GM23338 (cell line): ENCODE data around the gene APOL1. TPM values are rescaled to one million over a fixed set of nuclear protein-coding genes. Genes with fewer than 3 reads are reported as not detected.

Experiments
- ATAC-seq: fragments of 200-7000 bp; cut with Tn5 transposase; 3 replicates; pipeline ENCODE4 v1.9.1; 2020
- DNase-seq: peaks from one replicate; pipeline ENCODE4 v3.0.0-alpha.2; 2015; ENCODE audit warnings: low spot score
- H2AFZ ChIP-seq: fragments of 200-600 bp; sonication (generic); 2 replicates; pipeline ENCODE4 v1.8.0; 2016; ENCODE audit warnings: antibody characterized with exemption, mild to moderate bottlenecking, moderate library complexity
- H3F3A ChIP-seq: fragments of 200-600 bp; sonication (generic); replicated peaks from 2 replicates; pipeline ENCODE4 v1.8.0; 2017; ENCODE audit warnings: antibody characterized with exemption, mixed run types, low read depth
- H3K27ac ChIP-seq: fragments of 200-600 bp; sonication (generic); 2 replicates; pipeline ENCODE4 v1.6.1; 2016; ENCODE audit warnings: low read depth
- H3K27me3 ChIP-seq: fragments of 200-600 bp; sonication (generic); 2 replicates; pipeline ENCODE4 v1.8.0; 2016; ENCODE audit warnings: mild to moderate bottlenecking, mixed run types, moderate library complexity; ENCODE audit not compliant: insufficient read depth
- H3K36me3 ChIP-seq: fragments of 200-600 bp; sonication (generic); 2 replicates; pipeline ENCODE4 v1.8.0; 2016; ENCODE audit warnings: mild to moderate bottlenecking; ENCODE audit not compliant: insufficient read depth
- H3K4me1 ChIP-seq: fragments of 200-600 bp; sonication (generic); 2 replicates; pipeline ENCODE4 v1.8.0; 2016; ENCODE audit warnings: mild to moderate bottlenecking, moderate library complexity; ENCODE audit not compliant: insufficient read depth
- H3K4me2 ChIP-seq: fragments of 200-600 bp; sonication (generic); 2 replicates; pipeline ENCODE4 v1.7.1; 2017; ENCODE audit warnings: mixed run types
- H3K4me3 ChIP-seq: fragments of 200-600 bp; sonication (generic); 2 replicates; pipeline ENCODE4 v1.6.1; 2016; ENCODE audit warnings: mixed run types
- H3K79me2 ChIP-seq: fragments of 200-600 bp; sonication (generic); replicated peaks from 2 replicates; pipeline ENCODE4 v1.8.0; 2017; ENCODE audit warnings: mild to moderate bottlenecking; ENCODE audit not compliant: insufficient read depth
- H3K9me2 ChIP-seq: fragments of 200-600 bp; sonication (generic); 2 replicates; pipeline ENCODE4 v1.8.0; 2017; ENCODE audit not compliant: insufficient read depth
- H4K20me1 ChIP-seq: fragments of 200-600 bp; sonication (generic); replicated peaks from 2 replicates; pipeline ENCODE4 v1.8.0; 2017; ENCODE audit warnings: mild to moderate bottlenecking; ENCODE audit not compliant: insufficient read depth
- H3K27ac Mint-ChIP-seq: 2 replicates; pipeline ENCODE4 v1.8.0; 2020; ENCODE audit warnings: inconsistent platforms, mild to moderate bottlenecking, moderate library complexity, mixed read lengths
- H3K27me3 Mint-ChIP-seq: 3 replicates; pipeline ENCODE4 v1.8.0; 2022; ENCODE audit warnings: low read depth, mild to moderate bottlenecking, moderate library complexity, mixed read lengths, inconsistent platforms; ENCODE audit not compliant: insufficient read depth, poor library complexity
- H3K36me3 Mint-ChIP-seq: 3 replicates; pipeline ENCODE4 v1.8.0; 2021; ENCODE audit warnings: low read depth, mild to moderate bottlenecking, inconsistent platforms, moderate library complexity, mixed read lengths
- H3K4me1 Mint-ChIP-seq: 3 replicates; pipeline ENCODE4 v1.8.0; 2020; ENCODE audit warnings: mild to moderate bottlenecking, inconsistent platforms, mixed read lengths
- H3K4me3 Mint-ChIP-seq: 3 replicates; pipeline ENCODE4 v1.8.0; 2021; ENCODE audit warnings: moderate library complexity, mild to moderate bottlenecking, inconsistent platforms, mixed read lengths
- H3K9me3 Mint-ChIP-seq: 3 replicates; pipeline ENCODE4 v1.8.0; 2020; ENCODE audit warnings: moderate library complexity, mild to moderate bottlenecking, inconsistent platforms, mixed read lengths
- CREB1 ChIP-seq: fragments of 250-450 bp; sonication (Bioruptor Pico); IDR thresholded peaks from 2 replicates; pipeline ENCODE4 v1.5.0; 2020; ENCODE audit warnings: low read depth, mild to moderate bottlenecking, moderate library complexity
- ETS1 ChIP-seq: IDR thresholded peaks from 2 replicates; pipeline ENCODE4 v1.6.1; 2016; ENCODE audit warnings: antibody characterized with exemption
- EZH2 ChIP-seq: fragments of 200-600 bp; sonication (generic); IDR thresholded peaks from one replicate; pipeline ENCODE4 v1.8.0; 2017; ENCODE audit warnings: antibody characterized with exemption, mild to moderate bottlenecking, low read depth; ENCODE audit not compliant: unreplicated experiment
- EZH2phosphoT487 ChIP-seq: fragments of 200-600 bp; sonication (generic); IDR thresholded peaks from one replicate; pipeline ENCODE4 v1.8.1; 2018; ENCODE audit warnings: antibody characterized with exemption; ENCODE audit not compliant: unreplicated experiment
- JUNB ChIP-seq: IDR thresholded peaks from one replicate; pipeline ENCODE4 v1.6.1; 2016; ENCODE audit warnings: antibody characterized with exemption; ENCODE audit not compliant: unreplicated experiment
- NANOG ChIP-seq: IDR thresholded peaks from 2 replicates; pipeline ENCODE4 v1.6.1; 2016; ENCODE audit warnings: antibody characterized with exemption, borderline replicate concordance
- POLR2AphosphoS5 ChIP-seq: IDR thresholded peaks from 2 replicates; pipeline ENCODE4 v1.6.1; 2016; ENCODE audit warnings: antibody characterized with exemption, low read depth
- STAT1 ChIP-seq: IDR thresholded peaks from one replicate; pipeline ENCODE4 v1.6.1; 2016; ENCODE audit warnings: antibody characterized with exemption; ENCODE audit not compliant: unreplicated experiment
- ZNF114 ChIP-seq: fragments of 250-450 bp; sonication (Bioruptor Pico); IDR thresholded peaks from 2 replicates; pipeline ENCODE4 v1.5.0; 2020; ENCODE audit warnings: mild to moderate bottlenecking, moderate library complexity
- ZNF331 ChIP-seq: fragments of 250-450 bp; sonication (Bioruptor Pico); IDR thresholded peaks from 2 replicates; pipeline ENCODE4 v1.5.0; 2020; ENCODE audit warnings: low read depth, mild to moderate bottlenecking, moderate library complexity
- polyA plus RNA-seq: library from polyadenylated mRNA; unstranded; fragments of >200 nt; fragmentation: Nextera tagmentation; extraction: Ambion mirVana; gene quantifications from 2 replicates; pipeline ENCODE4 v1.2.1, GENCODE V29; 2016
- total RNA-seq: library from RNA; depleted of rRNA; stranded (reverse); fragments of >200 nt; shearing (Covaris generic); gene quantifications from 2 replicates; pipeline ENCODE4 v1.2.3, GENCODE V29; 2014
- TF ChIP-seq, protein P1 (sequence below), 2 experiments: fragments of 200-600 bp in 1 of 2; sonication (generic) in 1 of 2; conservative IDR thresholded peaks; 2 replicates each; pipeline versions ENCODE4 v1.5.1 to v1.6.1; 2016 to 2017; ENCODE audit warnings: antibody characterized with exemption in 2 of 2, low read depth in 2 of 2, mild to moderate bottlenecking in 2 of 2, moderate library complexity in 1 of 2
- TF ChIP-seq, protein P2 (sequence below): IDR thresholded peaks from one replicate; pipeline ENCODE4 v1.6.1; 2018; ENCODE audit warnings: antibody characterized with exemption; ENCODE audit not compliant: unreplicated experiment
- TF ChIP-seq, protein P3 (sequence below): fragments of 250-450 bp; sonication (Bioruptor Pico); IDR thresholded peaks from 2 replicates; pipeline ENCODE4 v1.5.0; 2020; ENCODE audit warnings: mild to moderate bottlenecking, moderate library complexity

Gene APOL1
- total and polyA plus RNA-seq, 2 experiments from 2014 or later = 0.11 TPM; not detected in 1

GRCh38 chr22:36239150-36239400 is 13.9 kb upstream of the APOL1 start:
- H3K27me3 ChIP-seq = no peaks in the 10 kb centered on the region
- TF ChIP-seq EZH2 = no peak
- TF ChIP-seq NANOG = no peak
- TF ChIP-seq JUNB = no peak
- TF ChIP-seq, protein P1, sequence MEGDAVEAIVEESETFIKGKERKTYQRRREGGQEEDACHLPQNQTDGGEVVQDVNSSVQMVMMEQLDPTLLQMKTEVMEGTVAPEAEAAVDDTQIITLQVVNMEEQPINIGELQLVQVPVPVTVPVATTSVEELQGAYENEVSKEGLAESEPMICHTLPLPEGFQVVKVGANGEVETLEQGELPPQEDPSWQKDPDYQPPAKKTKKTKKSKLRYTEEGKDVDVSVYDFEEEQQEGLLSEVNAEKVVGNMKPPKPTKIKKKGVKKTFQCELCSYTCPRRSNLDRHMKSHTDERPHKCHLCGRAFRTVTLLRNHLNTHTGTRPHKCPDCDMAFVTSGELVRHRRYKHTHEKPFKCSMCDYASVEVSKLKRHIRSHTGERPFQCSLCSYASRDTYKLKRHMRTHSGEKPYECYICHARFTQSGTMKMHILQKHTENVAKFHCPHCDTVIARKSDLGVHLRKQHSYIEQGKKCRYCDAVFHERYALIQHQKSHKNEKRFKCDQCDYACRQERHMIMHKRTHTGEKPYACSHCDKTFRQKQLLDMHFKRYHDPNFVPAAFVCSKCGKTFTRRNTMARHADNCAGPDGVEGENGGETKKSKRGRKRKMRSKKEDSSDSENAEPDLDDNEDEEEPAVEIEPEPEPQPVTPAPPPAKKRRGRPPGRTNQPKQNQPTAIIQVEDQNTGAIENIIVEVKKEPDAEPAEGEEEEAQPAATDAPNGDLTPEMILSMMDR (conservative IDR thresholded peaks at IDR 0.05; ENCODE audit: low read depth in 2 of 2) = no peak
- no peak for TF ChIP-seq ETS1
- no peak for TF ChIP-seq CREB1
- TF ChIP-seq STAT1 = no peak
- TF ChIP-seq, protein P2, sequence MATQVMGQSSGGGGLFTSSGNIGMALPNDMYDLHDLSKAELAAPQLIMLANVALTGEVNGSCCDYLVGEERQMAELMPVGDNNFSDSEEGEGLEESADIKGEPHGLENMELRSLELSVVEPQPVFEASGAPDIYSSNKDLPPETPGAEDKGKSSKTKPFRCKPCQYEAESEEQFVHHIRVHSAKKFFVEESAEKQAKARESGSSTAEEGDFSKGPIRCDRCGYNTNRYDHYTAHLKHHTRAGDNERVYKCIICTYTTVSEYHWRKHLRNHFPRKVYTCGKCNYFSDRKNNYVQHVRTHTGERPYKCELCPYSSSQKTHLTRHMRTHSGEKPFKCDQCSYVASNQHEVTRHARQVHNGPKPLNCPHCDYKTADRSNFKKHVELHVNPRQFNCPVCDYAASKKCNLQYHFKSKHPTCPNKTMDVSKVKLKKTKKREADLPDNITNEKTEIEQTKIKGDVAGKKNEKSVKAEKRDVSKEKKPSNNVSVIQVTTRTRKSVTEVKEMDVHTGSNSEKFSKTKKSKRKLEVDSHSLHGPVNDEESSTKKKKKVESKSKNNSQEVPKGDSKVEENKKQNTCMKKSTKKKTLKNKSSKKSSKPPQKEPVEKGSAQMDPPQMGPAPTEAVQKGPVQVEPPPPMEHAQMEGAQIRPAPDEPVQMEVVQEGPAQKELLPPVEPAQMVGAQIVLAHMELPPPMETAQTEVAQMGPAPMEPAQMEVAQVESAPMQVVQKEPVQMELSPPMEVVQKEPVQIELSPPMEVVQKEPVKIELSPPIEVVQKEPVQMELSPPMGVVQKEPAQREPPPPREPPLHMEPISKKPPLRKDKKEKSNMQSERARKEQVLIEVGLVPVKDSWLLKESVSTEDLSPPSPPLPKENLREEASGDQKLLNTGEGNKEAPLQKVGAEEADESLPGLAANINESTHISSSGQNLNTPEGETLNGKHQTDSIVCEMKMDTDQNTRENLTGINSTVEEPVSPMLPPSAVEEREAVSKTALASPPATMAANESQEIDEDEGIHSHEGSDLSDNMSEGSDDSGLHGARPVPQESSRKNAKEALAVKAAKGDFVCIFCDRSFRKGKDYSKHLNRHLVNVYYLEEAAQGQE = no peak
- TF ChIP-seq ZNF114 (CRISPR knock-in tag) = no peak
- TF ChIP-seq POLR2AphosphoS5 = no peak
- TF ChIP-seq, protein P3, sequence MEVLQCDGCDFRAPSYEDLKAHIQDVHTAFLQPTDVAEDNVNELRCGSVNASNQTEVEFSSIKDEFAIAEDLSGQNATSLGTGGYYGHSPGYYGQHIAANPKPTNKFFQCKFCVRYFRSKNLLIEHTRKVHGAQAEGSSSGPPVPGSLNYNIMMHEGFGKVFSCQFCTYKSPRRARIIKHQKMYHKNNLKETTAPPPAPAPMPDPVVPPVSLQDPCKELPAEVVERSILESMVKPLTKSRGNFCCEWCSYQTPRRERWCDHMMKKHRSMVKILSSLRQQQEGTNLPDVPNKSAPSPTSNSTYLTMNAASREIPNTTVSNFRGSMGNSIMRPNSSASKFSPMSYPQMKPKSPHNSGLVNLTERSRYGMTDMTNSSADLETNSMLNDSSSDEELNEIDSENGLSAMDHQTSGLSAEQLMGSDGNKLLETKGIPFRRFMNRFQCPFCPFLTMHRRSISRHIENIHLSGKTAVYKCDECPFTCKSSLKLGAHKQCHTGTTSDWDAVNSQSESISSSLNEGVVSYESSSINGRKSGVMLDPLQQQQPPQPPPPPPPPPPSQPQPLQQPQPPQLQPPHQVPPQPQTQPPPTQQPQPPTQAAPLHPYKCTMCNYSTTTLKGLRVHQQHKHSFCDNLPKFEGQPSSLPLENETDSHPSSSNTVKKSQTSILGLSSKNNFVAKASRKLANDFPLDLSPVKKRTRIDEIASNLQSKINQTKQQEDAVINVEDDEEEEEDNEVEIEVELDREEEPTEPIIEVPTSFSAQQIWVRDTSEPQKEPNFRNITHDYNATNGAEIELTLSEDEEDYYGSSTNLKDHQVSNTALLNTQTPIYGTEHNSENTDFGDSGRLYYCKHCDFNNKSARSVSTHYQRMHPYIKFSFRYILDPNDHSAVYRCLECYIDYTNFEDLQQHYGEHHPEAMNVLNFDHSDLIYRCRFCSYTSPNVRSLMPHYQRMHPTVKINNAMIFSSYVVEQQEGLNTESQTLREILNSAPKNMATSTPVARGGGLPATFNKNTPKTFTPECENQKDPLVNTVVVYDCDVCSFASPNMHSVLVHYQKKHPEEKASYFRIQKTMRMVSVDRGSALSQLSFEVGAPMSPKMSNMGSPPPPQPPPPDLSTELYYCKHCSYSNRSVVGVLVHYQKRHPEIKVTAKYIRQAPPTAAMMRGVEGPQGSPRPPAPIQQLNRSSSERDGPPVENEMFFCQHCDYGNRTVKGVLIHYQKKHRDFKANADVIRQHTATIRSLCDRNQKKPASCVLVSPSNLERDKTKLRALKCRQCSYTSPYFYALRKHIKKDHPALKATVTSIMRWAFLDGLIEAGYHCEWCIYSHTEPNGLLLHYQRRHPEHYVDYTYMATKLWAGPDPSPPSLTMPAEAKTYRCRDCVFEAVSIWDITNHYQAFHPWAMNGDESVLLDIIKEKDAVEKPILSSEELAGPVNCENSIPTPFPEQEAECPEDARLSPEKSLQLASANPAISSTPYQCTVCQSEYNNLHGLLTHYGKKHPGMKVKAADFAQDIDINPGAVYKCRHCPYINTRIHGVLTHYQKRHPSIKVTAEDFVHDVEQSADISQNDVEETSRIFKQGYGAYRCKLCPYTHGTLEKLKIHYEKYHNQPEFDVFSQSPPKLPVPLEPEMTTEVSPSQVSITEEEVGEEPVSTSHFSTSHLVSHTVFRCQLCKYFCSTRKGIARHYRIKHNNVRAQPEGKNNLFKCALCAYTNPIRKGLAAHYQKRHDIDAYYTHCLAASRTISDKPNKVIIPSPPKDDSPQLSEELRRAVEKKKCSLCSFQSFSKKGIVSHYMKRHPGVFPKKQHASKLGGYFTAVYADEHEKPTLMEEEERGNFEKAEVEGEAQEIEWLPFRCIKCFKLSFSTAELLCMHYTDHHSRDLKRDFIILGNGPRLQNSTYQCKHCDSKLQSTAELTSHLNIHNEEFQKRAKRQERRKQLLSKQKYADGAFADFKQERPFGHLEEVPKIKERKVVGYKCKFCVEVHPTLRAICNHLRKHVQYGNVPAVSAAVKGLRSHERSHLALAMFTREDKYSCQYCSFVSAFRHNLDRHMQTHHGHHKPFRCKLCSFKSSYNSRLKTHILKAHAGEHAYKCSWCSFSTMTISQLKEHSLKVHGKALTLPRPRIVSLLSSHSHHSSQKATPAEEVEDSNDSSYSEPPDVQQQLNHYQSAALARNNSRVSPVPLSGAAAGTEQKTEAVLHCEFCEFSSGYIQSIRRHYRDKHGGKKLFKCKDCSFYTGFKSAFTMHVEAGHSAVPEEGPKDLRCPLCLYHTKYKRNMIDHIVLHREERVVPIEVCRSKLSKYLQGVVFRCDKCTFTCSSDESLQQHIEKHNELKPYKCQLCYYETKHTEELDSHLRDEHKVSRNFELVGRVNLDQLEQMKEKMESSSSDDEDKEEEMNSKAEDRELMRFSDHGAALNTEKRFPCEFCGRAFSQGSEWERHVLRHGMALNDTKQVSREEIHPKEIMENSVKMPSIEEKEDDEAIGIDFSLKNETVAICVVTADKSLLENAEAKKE (CRISPR knock-in tag) = no peak
- no peak for TF ChIP-seq EZH2phosphoT487
- TF ChIP-seq ZNF331 = no peak
- H3K36me3 ChIP-seq = no peaks in the 10 kb centered on the region; the same call in 1 of the 2 replicates
- H3K4me3 ChIP-seq = peak overlapping the region; percentile 55
- Mint-ChIP-seq H3K27ac (peak overlapping the region; percentile 99), H3K36me3 (peaks cover 16% of the 10 kb centered on the region), H3K27me3 (peaks cover 11% of the 10 kb centered on the region), H3K9me3 (peaks cover 4% of the 10 kb centered on the region), H3K4me1 (peaks cover 22% of the 10 kb centered on the region), H3K4me3 (peak overlapping the region; percentile 90)
- ATAC-seq = peak; percentile 30
- peak overlapping the region; percentile 81 for H3K4me2 ChIP-seq
- H3K79me2 ChIP-seq = no peaks in the 10 kb centered on the region; the same call in 1 of the 2 replicates
- 0 out of 2 replicates have a peak overlapping the region, but pooled peaks have one; percentile 32 for H3K27ac ChIP-seq
- no peak for DNase-seq
- no peaks in the 10 kb centered on the region for H3F3A ChIP-seq
- no peak overlapping the region for H2AFZ ChIP-seq
- H3K9me2 ChIP-seq = no peaks in the 10 kb centered on the region
- no peaks in the 10 kb centered on the region for H4K20me1 ChIP-seq
- H3K4me1 ChIP-seq = peaks cover 8% of the 10 kb centered on the region
